IMR-90 (cell line): Measurements from ENCODE around the gene L3HYPDH. TPM values are rescaled to one million over a fixed set of nuclear protein-coding genes. Genes with fewer than 3 reads are reported as not detected.

Experiments
- ATAC-seq: fragments of 200-7000 bp; cut with Tn5 transposase; 2 replicates; pipeline ENCODE4 v1.9.1; 2020; ENCODE audit warnings: low read depth, mild to moderate bottlenecking, moderate library complexity
- BruUV-seq: library from RNA; stranded (reverse); fragments of 400-500 nt; replicated peaks from 2 replicates; lab custom pipeline; 2021; lab: Mats Ljungman, UMichigan
- CTCF ChIA-PET: fragments of 300-600 bp; formaldehyde crosslinking; extraction: SDS; loops from one replicate; lab custom pipeline; 2021; ENCODE audit warnings: antibody characterized with exemption; lab: Yijun Ruan, JAX
- POLR2A ChIA-PET: fragments of 300-600 bp; sonication (Branson Sonifier 250); formaldehyde crosslinking; loops from one replicate; lab custom pipeline; 2022; ENCODE audit warnings: antibody characterized with exemption; ENCODE audit not compliant: unreplicated experiment; lab: Charles Lee
- DNase-seq: peaks from one replicate; pipeline ENCODE4 v3.0.0; 2013
- H2AFZ ChIP-seq: replicated peaks from 2 replicates; pipeline ENCODE3; 2013; ENCODE audit warnings: low read length, mild to moderate bottlenecking; ENCODE audit not compliant: poor library complexity
- H2AK5ac ChIP-seq: 2 replicates; pipeline ENCODE4 v1.6.1; 2013; ENCODE audit warnings: low read depth, low read length, inconsistent platforms
- H2AK9ac ChIP-seq: replicated peaks from 2 replicates; pipeline ENCODE3; 2013; ENCODE audit warnings: mild to moderate bottlenecking, low read depth, low read length, moderate library complexity; ENCODE audit not compliant: poor library complexity
- H2BK120ac ChIP-seq: 2 replicates; pipeline ENCODE4 v1.6.1; 2013; ENCODE audit warnings: low read depth, low read length, inconsistent platforms
- H2BK15ac ChIP-seq: 3 replicates; pipeline ENCODE4 v1.6.1; 2013; ENCODE audit warnings: low read depth, low read length, inconsistent platforms
- H2BK20ac ChIP-seq: 2 replicates; pipeline ENCODE4 v1.6.1; 2013; ENCODE audit warnings: low read depth, mild to moderate bottlenecking, inconsistent platforms, low read length, moderate library complexity
- H2BK5ac ChIP-seq: 2 replicates; pipeline ENCODE4 v1.6.1; 2013; ENCODE audit warnings: mild to moderate bottlenecking, low read depth, low read length, inconsistent platforms; ENCODE audit not compliant: poor library complexity, severe bottlenecking
- H3K14ac ChIP-seq: replicated peaks from 2 replicates; pipeline ENCODE4 v1.6.1; 2013; ENCODE audit warnings: low read depth, low read length, inconsistent platforms
- H3K18ac ChIP-seq: 2 replicates; pipeline ENCODE4 v1.6.1; 2013; ENCODE audit warnings: low read depth, low read length, control low read depth
- H3K23ac ChIP-seq: 2 replicates; pipeline ENCODE4 v1.6.1; 2013; ENCODE audit warnings: low read depth, low read length, inconsistent platforms
- H3K27ac ChIP-seq: 2 replicates; pipeline ENCODE4 v1.5.1; 2013; ENCODE audit warnings: mild to moderate bottlenecking, control low read depth, low read length; ENCODE audit not compliant: insufficient read depth
- H3K27me3 ChIP-seq: 2 replicates; pipeline ENCODE4 v1.6.1; 2013; ENCODE audit warnings: low read length; ENCODE audit not compliant: control insufficient read depth, insufficient read depth
- H3K36me3 ChIP-seq: 2 replicates; pipeline ENCODE4 v1.6.1; 2013; ENCODE audit warnings: low read length, mixed read lengths; ENCODE audit not compliant: control insufficient read depth, insufficient read depth
- H3K4ac ChIP-seq: 2 replicates; pipeline ENCODE4 v1.6.1; 2013; ENCODE audit warnings: low read depth, low read length, inconsistent platforms
- H3K4me1 ChIP-seq: 2 replicates; pipeline ENCODE4 v1.6.1; 2013; ENCODE audit warnings: low read length, mixed read lengths; ENCODE audit not compliant: control insufficient read depth, insufficient read depth
- H3K4me2 ChIP-seq: 2 replicates; pipeline ENCODE4 v1.6.1; 2013; ENCODE audit warnings: low read depth, mild to moderate bottlenecking, control low read depth, low read length, moderate library complexity
- H3K4me3 ChIP-seq: 2 replicates; pipeline ENCODE4 v1.5.1; 2013; ENCODE audit warnings: low read depth, mild to moderate bottlenecking, control low read depth, low read length, moderate library complexity; ENCODE audit not compliant: insufficient read depth
- H3K56ac ChIP-seq: 2 replicates; pipeline ENCODE4 v1.6.1; 2013; ENCODE audit warnings: low read length, inconsistent platforms; ENCODE audit not compliant: insufficient read depth; ENCODE audit errors: extremely low read depth
- H3K79me1 ChIP-seq, 2 experiments: 2 replicates each; pipeline ENCODE4 v1.6.1; 2013; ENCODE audit warnings: low read length in 2 of 2, inconsistent platforms in 1 of 2, low read depth in 1 of 2
- H3K9ac ChIP-seq: 2 replicates; pipeline ENCODE4 v1.6.1; 2013; ENCODE audit warnings: low read depth, low read length, control low read depth
- H3K9me1 ChIP-seq: 2 replicates; pipeline ENCODE4 v1.6.1; 2013; ENCODE audit warnings: low read length, inconsistent platforms; ENCODE audit not compliant: insufficient read depth
- H3K9me3 ChIP-seq: 2 replicates; pipeline ENCODE4 v1.6.1; 2013; ENCODE audit warnings: low read length; ENCODE audit not compliant: control insufficient read depth, insufficient read depth
- H4K20me1 ChIP-seq: 2 replicates; pipeline ENCODE4 v1.6.1; 2013; ENCODE audit warnings: low read length, inconsistent platforms; ENCODE audit not compliant: insufficient read depth
- H4K5ac ChIP-seq: 2 replicates; pipeline ENCODE4 v1.6.1; 2013; ENCODE audit warnings: mild to moderate bottlenecking, low read depth, low read length, control low read depth
- H4K8ac ChIP-seq, 2 experiments: 2 replicates each; pipeline ENCODE4 v1.6.1; 2013; ENCODE audit warnings: low read depth in 2 of 2, low read length in 2 of 2, control low read depth in 1 of 2, inconsistent platforms in 1 of 2
- H4K91ac ChIP-seq: 2 replicates; pipeline ENCODE4 v1.6.1; 2013; ENCODE audit warnings: low read depth, low read length, inconsistent platforms; ENCODE audit not compliant: insufficient read depth
- CHD1 ChIP-seq: IDR thresholded peaks from 2 replicates; pipeline ENCODE4 v1.6.1; 2012; ENCODE audit warnings: low read depth, low read length, improper control_type of control experiment
- FOS ChIP-seq: fragments of 150-350 bp; IDR thresholded peaks from 2 replicates; pipeline ENCODE4 v1.6.1; 2016; ENCODE audit warnings: low read depth, low read length
- MAFK ChIP-seq: IDR thresholded peaks from 2 replicates; pipeline ENCODE4 v1.6.1; 2012; ENCODE audit warnings: low read depth, low read length, improper control_type of control experiment
- MAZ ChIP-seq: IDR thresholded peaks from 2 replicates; pipeline ENCODE4 v1.6.1; 2012; ENCODE audit warnings: low read depth, mild to moderate bottlenecking, low read length, improper control_type of control experiment, moderate library complexity, borderline replicate concordance
- MXI1 ChIP-seq: IDR thresholded peaks from 2 replicates; pipeline ENCODE4 v1.6.1; 2012; ENCODE audit warnings: low read depth, mild to moderate bottlenecking, low read length, moderate library complexity, borderline replicate concordance
- NFE2L2 ChIP-seq: fragments of 150-350 bp; IDR thresholded peaks from 2 replicates; pipeline ENCODE4 v1.6.1; 2016; ENCODE audit warnings: low read depth, mild to moderate bottlenecking, low read length
- RCOR1 ChIP-seq: IDR thresholded peaks from 2 replicates; pipeline ENCODE4 v1.6.1; 2012; ENCODE audit warnings: mild to moderate bottlenecking, low read length, improper control_type of control experiment; ENCODE audit not compliant: insufficient replicate concordance
- RFX5 ChIP-seq: IDR thresholded peaks from 2 replicates; pipeline ENCODE4 v1.8.0; 2012; ENCODE audit warnings: low read depth, mild to moderate bottlenecking, low read length, moderate library complexity
- WGBS, 2 experiments: methylation state at CpG; one replicate each; pipeline versions ENCODE4 v1.1.5 to v1.1.7; 2013; ENCODE audit warnings: missing lambda C conversion rate in 2 of 2; ENCODE audit not compliant: insufficient read length in 1 of 2; ENCODE audit errors: extremely low coverage in 2 of 2; 5-methylcytosine and 5-hydroxymethylcytosine counted together
- dilution Hi-C: fragments of 300-500 bp; cut with HindIII; formaldehyde crosslinking; loops from one replicate; pipeline ENCODE4 v1.14.3; 2018; ENCODE audit warnings: low sequenced_read_pairs; ENCODE audit not compliant: unreplicated experiment
- in situ Hi-C: fragments of 300-500 bp; cut with MboI; formaldehyde crosslinking; loops from 3 replicates; pipeline ENCODE4 v1.14.3; 2019; ENCODE audit warnings: low sequenced_read_pairs, inconsistent platforms, mixed read lengths
- intact Hi-C: fragments of 100-400 bp; cut with micrococcal nuclease; formaldehyde crosslinking; loops from 2 replicates; pipeline ENCODE4 v1.10.0; 2022
- polyA plus RNA-seq, 3 experiments: library from polyadenylated mRNA; depleted of rRNA; stranded (reverse); fragments of >200 nt; gene quantifications; 2 replicates each; pipeline ENCODE4 v1.2.3, GENCODE V29; 2012; ENCODE audit warnings: low replicate concordance in 1 of 3
- total RNA-seq: library from RNA; depleted of rRNA; stranded (reverse); fragments of >200 nt; gene quantifications from 2 replicates; pipeline ENCODE4 v1.2.3, GENCODE V29; 2012
- TF ChIP-seq, protein P1 (sequence below): fragments of 150-350 bp; IDR thresholded peaks from 2 replicates; pipeline ENCODE4 v1.6.1; 2016; ENCODE audit warnings: low read depth, mild to moderate bottlenecking, low read length, moderate library complexity, borderline replicate concordance
- TF ChIP-seq, protein P2 (sequence below): fragments of 150-350 bp; IDR thresholded peaks from 2 replicates; pipeline ENCODE4 v1.6.1; 2017; ENCODE audit warnings: mild to moderate bottlenecking, antibody characterized with exemption, low read length, low read depth

Gene L3HYPDH
- total and polyA plus RNA-seq, 2 of the 4 experiments (the other 2 are of a cell fraction): 40.9 to 49.1 TPM

DNA sequence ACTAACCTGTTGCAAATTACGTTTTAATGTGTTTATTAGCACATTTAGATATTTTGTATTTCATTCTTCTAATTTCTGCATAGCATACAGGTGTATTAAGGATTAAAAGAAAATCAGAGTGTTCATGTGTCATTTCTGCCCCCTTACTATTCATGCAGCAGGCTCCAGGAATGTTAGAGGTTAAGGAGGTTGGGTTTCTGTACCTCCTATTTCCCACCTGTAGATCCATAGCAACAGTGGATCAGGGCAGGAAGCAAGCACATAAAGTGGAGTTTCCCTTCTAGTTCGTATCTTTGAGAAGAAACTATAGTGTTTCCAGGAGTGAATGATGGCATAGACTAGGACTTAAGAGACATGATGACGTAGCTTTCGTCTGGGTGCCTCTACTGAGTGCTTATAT lies 19.0 kb upstream of the L3HYPDH start:
- in situ Hi-C loops: no loop called here
- POLR2A ChIA-PET: no interaction called here

More for the DNA sequence above, 19.0 kb upstream of the L3HYPDH start:
- WGBS, 2 experiments: no CpG with 5 or more reads among the region's 4 CpGs
- no TSS peak for BruUV-seq
- Histone ChIP-seq H2BK120ac (no peak overlapping the region), H3K56ac (no peak overlapping the region), H4K91ac (no peak overlapping the region), H3K14ac (no peak overlapping the region), H2AK9ac (no peak overlapping the region), H4K5ac (no peak overlapping the region), H3K27ac (no peak overlapping the region), H3K4me2 (no peak overlapping the region), H2BK5ac (no peak overlapping the region), H2AK5ac (no peak overlapping the region), H2AFZ (no peak overlapping the region), H3K9me3 (no peaks in the 10 kb centered on the region), H4K20me1 (no peaks in the 10 kb centered on the region), H3K27me3 (no peaks in the 10 kb centered on the region), H2BK20ac (no peak overlapping the region), H2BK15ac (no peak overlapping the region), H3K4me3 (no peak overlapping the region), H3K9me1 (no peaks in the 10 kb centered on the region), H3K79me1 (peaks cover 4 to 7% of the 10 kb centered on the region in 2 experiments; a peak in 2 of 4 replicates), H3K9ac (no peak overlapping the region), H3K18ac (no peak overlapping the region), H3K4me1 (no peaks in the 10 kb centered on the region), H4K8ac (no peak overlapping the region), H3K36me3 (peaks cover 14% of the 10 kb centered on the region), H3K23ac (no peak overlapping the region), H3K4ac (no peak overlapping the region)
- intact Hi-C loops: no loop called here
- CTCF ChIA-PET: interaction anchor here (2.8 kb wide), 1 partner anchor 73 kb away, joined by 8 read pairs; the partner anchor contains the start of gene CCDC175
- dilution Hi-C loops: no loop called here
- DNase-seq (no peak), ATAC-seq (no peak)
- TF ChIP-seq RCOR1 (no peak), FOS (no peak), MXI1 (no peak), MAZ (no peak), CHD1 (no peak), MAFK (no peak), RFX5 (no peak), NFE2L2 (no peak)
- TF ChIP-seq, protein P1, sequence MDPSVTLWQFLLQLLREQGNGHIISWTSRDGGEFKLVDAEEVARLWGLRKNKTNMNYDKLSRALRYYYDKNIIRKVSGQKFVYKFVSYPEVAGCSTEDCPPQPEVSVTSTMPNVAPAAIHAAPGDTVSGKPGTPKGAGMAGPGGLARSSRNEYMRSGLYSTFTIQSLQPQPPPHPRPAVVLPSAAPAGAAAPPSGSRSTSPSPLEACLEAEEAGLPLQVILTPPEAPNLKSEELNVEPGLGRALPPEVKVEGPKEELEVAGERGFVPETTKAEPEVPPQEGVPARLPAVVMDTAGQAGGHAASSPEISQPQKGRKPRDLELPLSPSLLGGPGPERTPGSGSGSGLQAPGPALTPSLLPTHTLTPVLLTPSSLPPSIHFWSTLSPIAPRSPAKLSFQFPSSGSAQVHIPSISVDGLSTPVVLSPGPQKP: no peak
- TF ChIP-seq, protein P2, sequence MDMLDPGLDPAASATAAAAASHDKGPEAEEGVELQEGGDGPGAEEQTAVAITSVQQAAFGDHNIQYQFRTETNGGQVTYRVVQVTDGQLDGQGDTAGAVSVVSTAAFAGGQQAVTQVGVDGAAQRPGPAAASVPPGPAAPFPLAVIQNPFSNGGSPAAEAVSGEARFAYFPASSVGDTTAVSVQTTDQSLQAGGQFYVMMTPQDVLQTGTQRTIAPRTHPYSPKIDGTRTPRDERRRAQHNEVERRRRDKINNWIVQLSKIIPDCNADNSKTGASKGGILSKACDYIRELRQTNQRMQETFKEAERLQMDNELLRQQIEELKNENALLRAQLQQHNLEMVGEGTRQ: no peak
